Measurements from ENCODE around the gene SPRN.
"Not testable (repeated sequence)": the region's sequence is repeated elsewhere in the genome, so short reads cannot be mapped to it uniquely, and the experiment has no call there.

The SPRN gene

GRCh38 chr10:133431888-133432613 lies 7.6 kb upstream of the SPRN start:
- not testable (repeated sequence) for H3K36me3 Mint-ChIP-seq; H3K9me3 Mint-ChIP-seq (ENCODE audit: low read depth); H3K4me1 Mint-ChIP-seq (ENCODE audit: low read depth); H3K4me3 Mint-ChIP-seq; H3K27ac Mint-ChIP-seq; H3K27me3 Mint-ChIP-seq

GRCh38 chr10:133429571-133429970 lies 5.1 kb upstream of the SPRN start:
- H3K27me3 Mint-ChIP-seq; H3K4me1 Mint-ChIP-seq (ENCODE audit: low read depth); H3K27ac Mint-ChIP-seq; H3K36me3 Mint-ChIP-seq; H3K4me3 Mint-ChIP-seq; H3K9me3 Mint-ChIP-seq (ENCODE audit: low read depth): not testable (repeated sequence)

GRCh38 chr10:133424102-133424501 lies 323 bp downstream of the SPRN start:
- not testable (repeated sequence) for H3K27ac Mint-ChIP-seq; H3K9me3 Mint-ChIP-seq (ENCODE audit: low read depth); H3K4me3 Mint-ChIP-seq; H3K36me3 Mint-ChIP-seq; H3K27me3 Mint-ChIP-seq; H3K4me1 Mint-ChIP-seq (ENCODE audit: low read depth)

- H3K4me3 Mint-ChIP-seq: peak overlapping the region; percentile 58
- H3K27ac Mint-ChIP-seq: no peak overlapping the region
These were observed 1.3 kb downstream of the SPRN start for GRCh38 chr10:133422807-133423771.

GRCh38 chr10:133422223-133422806 lies 2.1 kb downstream of the SPRN start:
- Mint-ChIP-seq H3K27ac (no peak overlapping the region), H3K27me3 (no peaks in the 10 kb centered on the region), H3K36me3 (no peaks in the 10 kb centered on the region), H3K9me3 (ENCODE audit: low read depth) (no peaks in the 10 kb centered on the region), H3K4me1 (ENCODE audit: low read depth) (no peaks in the 10 kb centered on the region), H3K4me3 (no peak overlapping the region)

More at GRCh38 chr10:133422807-133423771, 1.3 kb downstream of the SPRN start:
- Mint-ChIP-seq H3K9me3 (ENCODE audit: low read depth) (no peaks in the 10 kb centered on the region), H3K4me1 (ENCODE audit: low read depth) (no peaks in the 10 kb centered on the region), H3K27me3 (no peaks in the 10 kb centered on the region), H3K36me3 (no peaks in the 10 kb centered on the region)

- Mint-ChIP-seq H3K36me3 (no peaks in the 10 kb centered on the region), H3K27ac (no peak overlapping the region), H3K4me1 (ENCODE audit: low read depth) (no peaks in the 10 kb centered on the region), H3K27me3 (no peaks in the 10 kb centered on the region), H3K9me3 (ENCODE audit: low read depth) (no peaks in the 10 kb centered on the region), H3K4me3 (no peak overlapping the region)
These were observed 2.8 kb downstream of the SPRN start for GRCh38 chr10:133421336-133422222.

DNA sequence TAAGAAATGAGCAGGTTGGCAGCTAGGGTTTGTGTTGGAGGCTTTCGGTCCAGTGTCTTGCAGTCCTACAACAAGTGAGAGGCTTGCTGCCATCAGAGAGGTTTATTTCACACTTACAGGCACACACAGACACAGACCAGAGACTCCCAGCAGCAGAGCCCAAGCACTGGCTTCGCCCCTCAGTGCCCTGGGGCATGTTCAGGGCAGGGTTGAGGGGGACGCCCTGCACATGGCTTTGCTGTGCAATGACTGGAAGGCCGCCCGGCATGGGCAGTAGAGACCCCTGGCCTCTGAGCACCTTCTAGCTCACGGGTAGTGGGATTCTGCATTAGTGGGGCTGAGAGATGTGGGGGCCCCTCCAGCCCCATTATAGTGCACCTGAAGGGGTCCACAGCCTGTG lies 3.8 kb downstream of the SPRN start:
- H3K36me3 Mint-ChIP-seq: peaks cover 4% of the 10 kb centered on the region
- no peaks in the 10 kb centered on the region for H3K9me3 Mint-ChIP-seq (ENCODE audit: low read depth)
- no peak overlapping the region for H3K4me3 Mint-ChIP-seq
- no peak overlapping the region for H3K27ac Mint-ChIP-seq
- H3K4me1 Mint-ChIP-seq (ENCODE audit: low read depth): no peaks in the 10 kb centered on the region
- no peaks in the 10 kb centered on the region for H3K27me3 Mint-ChIP-seq

GRCh38 chr10:133420028-133420427 lies 4.4 kb downstream of the SPRN start:
- Mint-ChIP-seq H3K9me3 (ENCODE audit: low read depth) (no peaks in the 10 kb centered on the region), H3K27ac (no peak overlapping the region), H3K4me1 (ENCODE audit: low read depth) (no peaks in the 10 kb centered on the region), H3K27me3 (no peaks in the 10 kb centered on the region), H3K36me3 (peaks cover 9% of the 10 kb centered on the region), H3K4me3 (no peak overlapping the region)

DNA sequence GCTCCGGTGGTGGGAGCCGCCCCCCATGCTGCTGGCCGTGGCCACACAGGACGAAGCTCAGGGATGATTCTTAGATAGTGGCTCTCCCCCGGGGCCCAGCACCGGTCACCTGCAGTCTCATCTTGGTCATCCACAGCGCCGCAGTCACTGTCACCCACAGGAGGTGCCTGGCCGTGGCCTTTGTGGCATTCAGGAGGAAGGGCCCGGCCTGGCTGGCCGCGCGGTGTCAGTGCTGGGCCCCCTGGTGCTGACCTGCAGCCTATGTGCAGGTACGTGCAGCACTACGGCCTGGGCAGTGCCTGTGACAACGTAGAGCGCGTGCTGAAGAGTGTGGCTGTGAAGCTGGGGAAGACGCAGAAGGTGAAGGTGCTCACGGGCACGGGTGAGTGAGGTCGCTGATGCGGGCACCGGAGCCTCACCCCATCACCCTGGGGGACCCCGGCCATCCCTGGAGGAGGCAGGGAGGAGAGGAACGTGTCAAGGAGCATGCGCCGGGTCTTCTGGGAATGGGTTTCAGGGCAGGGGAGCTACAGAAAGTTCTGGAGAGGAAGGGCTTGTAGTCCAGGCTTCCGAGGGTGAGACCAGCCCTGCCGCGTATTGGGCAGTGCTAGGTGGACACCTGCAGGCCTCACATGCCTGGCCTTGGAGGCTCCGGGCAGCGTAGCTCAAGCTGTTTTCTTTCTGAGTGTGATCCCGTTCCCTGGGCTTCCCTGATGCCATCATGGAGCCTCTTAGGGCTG lies 5.0 kb downstream of the SPRN start:
- H3K27me3 Mint-ChIP-seq: no peaks in the 10 kb centered on the region
- peaks cover 9% of the 10 kb centered on the region for H3K36me3 Mint-ChIP-seq
- no peak overlapping the region for H3K4me3 Mint-ChIP-seq
- no peak overlapping the region for H3K27ac Mint-ChIP-seq
- no peaks in the 10 kb centered on the region for H3K9me3 Mint-ChIP-seq (ENCODE audit: low read depth)
- no peaks in the 10 kb centered on the region for H3K4me1 Mint-ChIP-seq (ENCODE audit: low read depth)

GRCh38 chr10:133418289-133418993 lies 6.0 kb downstream of the SPRN start:
- Mint-ChIP-seq H3K4me1 (ENCODE audit: low read depth) (peaks cover 1% of the 10 kb centered on the region), H3K9me3 (ENCODE audit: low read depth) (no peaks in the 10 kb centered on the region), H3K27ac (no peak overlapping the region), H3K27me3 (no peaks in the 10 kb centered on the region), H3K4me3 (no peak overlapping the region), H3K36me3 (peaks cover 10% of the 10 kb centered on the region)

GRCh38 chr10:133415752-133416151 lies 8.7 kb downstream of the SPRN start:
- H3K36me3 Mint-ChIP-seq: peaks cover 34% of the 10 kb centered on the region

GRCh38 chr10:133414401-133414800 lies 10.0 kb downstream of the SPRN start:
- not testable (repeated sequence) for H3K4me3 Mint-ChIP-seq; H3K27me3 Mint-ChIP-seq; H3K27ac Mint-ChIP-seq; H3K4me1 Mint-ChIP-seq (ENCODE audit: low read depth)
- Mint-ChIP-seq H3K9me3 (ENCODE audit: low read depth) (peaks cover 16% of the 10 kb centered on the region), H3K36me3 (peaks cover 43% of the 10 kb centered on the region)

More at GRCh38 chr10:133415752-133416151, 8.7 kb downstream of the SPRN start:
- Mint-ChIP-seq H3K4me1 (ENCODE audit: low read depth) (peaks cover 2% of the 10 kb centered on the region), H3K4me3 (no peak overlapping the region), H3K27me3 (no peaks in the 10 kb centered on the region), H3K9me3 (ENCODE audit: low read depth) (peaks cover 15% of the 10 kb centered on the region), H3K27ac (no peak overlapping the region)

GRCh38 chr10:133412381-133412711 lies 12.1 kb downstream of the SPRN start:
- Mint-ChIP-seq H3K4me3 (no peak overlapping the region), H3K36me3 (peaks cover 55% of the 10 kb centered on the region), H3K9me3 (ENCODE audit: low read depth) (peaks cover 16% of the 10 kb centered on the region), H3K27ac (no peak overlapping the region), H3K27me3 (no peaks in the 10 kb centered on the region), H3K4me1 (ENCODE audit: low read depth) (peaks cover 16% of the 10 kb centered on the region)

Data from activated naive CD8-positive, alpha-beta T cell (primary cell).